ENCODE results near the gene ANO1.

ANO1 gene

GRCh38 chr11:70167723-70168404 is 89.7 kb downstream of the ANO1 start:
- DNase-seq = no peak

- no peak for DNase-seq
Measured at GRCh38 chr11:70168405-70168754, 90.3 kb downstream of the ANO1 start.

GRCh38 chr11:70169127-70169526 is 91.0 kb downstream of the ANO1 start:
- DNase-seq = no peak

- DNase-seq = no peak
Measured at GRCh38 chr11:70169632-70170031, 91.5 kb downstream of the ANO1 start.

- no peak for DNase-seq
Measured at GRCh38 chr11:70170596-70171210, 92.6 kb downstream of the ANO1 start.

- no peak for DNase-seq
Measured at GRCh38 chr11:70173018-70173417, 94.9 kb downstream of the ANO1 start.

GRCh38 chr11:70174547-70175235 is 96.6 kb downstream of the ANO1 start:
- DNase-seq = no peak

GRCh38 chr11:70175236-70175698 is 97.2 kb downstream of the ANO1 start:
- no peak for DNase-seq

GRCh38 chr11:70176940-70177689 is 99.0 kb downstream of the ANO1 start:
- peak; percentile 46 to 66 (median 56) for DNase-seq

- DNase-seq = no peak
Measured at GRCh38 chr11:70180906-70181305, 102.8 kb downstream of the ANO1 start.

GRCh38 chr11:70182266-70182665 is 104.1 kb downstream of the ANO1 start:
- no peak for DNase-seq

GRCh38 chr11:70183032-70183431 is 104.9 kb downstream of the ANO1 start:
- no peak for DNase-seq

GRCh38 chr11:70183483-70184176 is 105.5 kb downstream of the ANO1 start:
- no peak for DNase-seq

GRCh38 chr11:70184396-70184795 is 106.3 kb downstream of the ANO1 start:
- no peak for DNase-seq

- DNase-seq = no peak
Measured at GRCh38 chr11:70185348-70186055, 107.4 kb downstream of the ANO1 start.

- no peak for DNase-seq
Measured at GRCh38 chr11:70186420-70186819, 108.3 kb downstream of the ANO1 start.

GRCh38 chr11:70186936-70187335 is 108.8 kb downstream of the ANO1 start:
- DNase-seq = no peak

- no peak for DNase-seq
Measured at GRCh38 chr11:70187771-70188170, 109.7 kb downstream of the ANO1 start.

- DNase-seq = no peak
Measured at GRCh38 chr11:70189622-70190021, 111.5 kb downstream of the ANO1 start.

- peak; percentile 69 to 86 (median 74) for DNase-seq
Measured at GRCh38 chr11:70191495-70192140, 113.5 kb downstream of the ANO1 start.

- DNase-seq = no peak
Measured at GRCh38 chr11:70192666-70193410, 114.7 kb downstream of the ANO1 start.

All from suppressor macrophage (primary cell).